HepG2 (cell line): ENCODE measurements around the gene NPIPB6. TPM values are rescaled to one million over a fixed set of nuclear protein-coding genes. Genes with fewer than 3 reads are reported as not detected.

Source experiments
- AKAP8 ChIP-seq: sonication (generic); formaldehyde crosslinking; IDR thresholded peaks from 2 replicates; pipeline ENCODE4 v1.5.1; 2020; ENCODE audit warnings: mild to moderate bottlenecking, missing genetic modification reagents
- HINFP ChIP-seq: sonication (generic); formaldehyde crosslinking; IDR thresholded peaks from 2 replicates; pipeline ENCODE4 v1.4.0; 2020; ENCODE audit warnings: low read depth, mild to moderate bottlenecking, missing genetic modification reagents
- KDM1A ChIP-seq: IDR thresholded peaks from 2 replicates; pipeline ENCODE4 v1.6.1; 2016; ENCODE audit warnings: missing compliant biosample characterization
- THAP11 ChIP-seq: IDR thresholded peaks from 2 replicates; pipeline ENCODE4 v1.6.1; 2016; ENCODE audit warnings: missing biosample characterization, missing genetic modification reagents
- ZBTB26 ChIP-seq: IDR thresholded peaks from 2 replicates; pipeline ENCODE4 v1.6.1; 2016; ENCODE audit warnings: missing compliant biosample characterization, missing genetic modification reagents, borderline replicate concordance
- ZFP82 ChIP-seq: sonication (generic); formaldehyde crosslinking; IDR thresholded peaks from 2 replicates; pipeline ENCODE4 v1.5.1; 2020; ENCODE audit warnings: mild to moderate bottlenecking, missing genetic modification reagents, borderline replicate concordance
- ZNF124 ChIP-seq: sonication (generic); formaldehyde crosslinking; IDR thresholded peaks from 2 replicates; pipeline ENCODE4 v1.4.0; 2020; ENCODE audit warnings: missing genetic modification reagents
- ZNF253 ChIP-seq: sonication (generic); formaldehyde crosslinking; IDR thresholded peaks from 2 replicates; pipeline ENCODE4 v1.8.0; 2022; ENCODE audit warnings: mild to moderate bottlenecking, missing genetic modification reagents, borderline replicate concordance
- ZNF335 ChIP-seq: sonication (generic); formaldehyde crosslinking; IDR thresholded peaks from 2 replicates; pipeline ENCODE4 v1.4.0; 2020; ENCODE audit warnings: missing genetic modification reagents
- ZNF512 ChIP-seq: sonication (generic); formaldehyde crosslinking; IDR thresholded peaks from 2 replicates; pipeline ENCODE4 v1.4.0; 2020; ENCODE audit warnings: mild to moderate bottlenecking, missing genetic modification reagents
- ZNF609 ChIP-seq: sonication (generic); formaldehyde crosslinking; IDR thresholded peaks from 2 replicates; pipeline ENCODE4 v1.4.0; 2020; ENCODE audit warnings: mild to moderate bottlenecking, missing genetic modification reagents, borderline replicate concordance
- ZNF646 ChIP-seq: sonication (generic); formaldehyde crosslinking; IDR thresholded peaks from 2 replicates; pipeline ENCODE4 v1.9.0; 2021; ENCODE audit warnings: mild to moderate bottlenecking, missing genetic modification reagents
- polyA plus RNA-seq, 8 experiments: library from polyadenylated mRNA; depleted of rRNA in 3 of 8; stranded (reverse) in 7 of 8; unstranded in 1 of 8; fragments of >200 nt; fragmentation: Illumina TruSeq in 4 of 8; extraction: Trizol in 4 of 8; gene quantifications; 2 replicates each; pipeline versions ENCODE4 v1.2.1 to v1.2.3, GENCODE V29; 2011 to 2016; ENCODE audit warnings: low read depth in 4 of 8, missing spikeins in 1 of 8, mixed read lengths in 1 of 8; ENCODE audit not compliant: insufficient read depth in 1 of 8
- total RNA-seq, 5 experiments: library from RNA; depleted of rRNA; stranded (reverse); fragments of >200 nt; fragmentation: Illumina TruSeq; extraction: Trizol; gene quantifications; 2 replicates each; pipeline ENCODE4 v1.2.3, GENCODE V29; 2016; ENCODE audit warnings: low read depth in 1 of 5

Gene NPIPB6
- total and polyA plus RNA-seq, 2 of the 13 experiments (the other 11 are each of a cell fraction or from before 2014, with no cell fraction given), result 0.25 TPM; not detected in 1

GRCh38 chr16:28324235-28324886 is 38.9 kb downstream of the NPIPB6 start (continued):
- TF ChIP-seq ZNF609 (CRISPR knock-in tag), result no peak; the same call in 1 of the 2 replicates
- TF ChIP-seq ZFP82 (CRISPR knock-in tag), result no peak
- TF ChIP-seq HINFP (CRISPR knock-in tag), result no peak
- no peak for TF ChIP-seq ZNF646 (CRISPR knock-in tag)
- no peak for TF ChIP-seq AKAP8
- 0 out of 2 replicates have a peak, but pooled peaks have one; percentile 42 for TF ChIP-seq KDM1A
- 0 out of 2 replicates have a peak, but pooled peaks have one; percentile 28 for TF ChIP-seq ZNF124 (CRISPR knock-in tag)
- TF ChIP-seq ZNF512, result no peak
- no peak for TF ChIP-seq ZBTB26 (CRISPR knock-in tag)
- peak; percentile 84; the same call in 1 of the 2 replicates for TF ChIP-seq ZNF335 (CRISPR knock-in tag)
- TF ChIP-seq ZNF253 (CRISPR knock-in tag), result no peak
- TF ChIP-seq THAP11 (CRISPR knock-in tag), result peak; percentile 49; the same call in 1 of the 2 replicates
